Measurements from ENCODE around the gene RAPH1. TPM values are rescaled to one million over a fixed set of nuclear protein-coding genes. Genes with fewer than 3 reads are reported as not detected.

Gene RAPH1
- total and polyA plus RNA-seq, 9 of the 15 experiments (the other 6 are each of a cell fraction or from before 2014, with no cell fraction given) = 0.07 to 0.71 (median 0.27) TPM

GRCh38 chr2:203366639-203367466 is 168.2 kb downstream of the RAPH1 start (continued):
- TF ChIP-seq STAT6 (CRISPR knock-in tag; IDR thresholded peaks at IDR 0.05) (no peak), ZNF347 (CRISPR knock-in tag; IDR thresholded peaks at IDR 0.05; ENCODE audit: low read depth) (no peak), ZNF584 (CRISPR knock-in tag; IDR thresholded peaks at IDR 0.05; ENCODE audit: low read depth) (no peak), DEAF1 (CRISPR knock-in tag; IDR thresholded peaks at IDR 0.05) (no peak), NFE2L1 (tag; IDR thresholded peaks at IDR 0.05; ENCODE audit: borderline replicate concordance, low read depth) (no peak), RFX1 (IDR thresholded peaks at IDR 0.05) (peak; percentile 72), ZC3H8 (IDR thresholded peaks at IDR 0.05) (no peak), ZBTB1 (CRISPR knock-in tag; IDR thresholded peaks at IDR 0.05; ENCODE audit: borderline replicate concordance, low read depth) (no peak), HDAC3 (IDR thresholded peaks at IDR 0.05; ENCODE audit: borderline replicate concordance, partially characterized antibody) (no peak), DIDO1 (tag; IDR thresholded peaks at IDR 0.05; ENCODE audit: low read depth) (no peak), PPARD (CRISPR knock-in tag; IDR thresholded peaks at IDR 0.05) (no peak), SMAD4 (CRISPR knock-in tag; conservative IDR thresholded peaks at IDR 0.05) (no peak), SP1 (CRISPR knock-in tag; IDR thresholded peaks at IDR 0.05) (no peak), BMI1 (IDR thresholded peaks at IDR 0.05; ENCODE audit: low read length) (no peak), ZNF239 (CRISPR knock-in tag; IDR thresholded peaks at IDR 0.05) (no peak), PHTF2 (CRISPR knock-in tag; IDR thresholded peaks at IDR 0.05) (no peak), MAFK (IDR thresholded peaks at IDR 0.05; ENCODE audit: low read length) (no peak), BRF1 (IDR thresholded peaks at IDR 0.05; ENCODE audit: borderline replicate concordance, extremely low read depth, insufficient read length) (no peak), ZKSCAN8 (CRISPR knock-in tag; IDR thresholded peaks at IDR 0.05) (no peak), HEY1 (CRISPR knock-in tag; IDR thresholded peaks at IDR 0.05; ENCODE audit: borderline replicate concordance) (no peak)
- TF ChIP-seq, protein P1, sequence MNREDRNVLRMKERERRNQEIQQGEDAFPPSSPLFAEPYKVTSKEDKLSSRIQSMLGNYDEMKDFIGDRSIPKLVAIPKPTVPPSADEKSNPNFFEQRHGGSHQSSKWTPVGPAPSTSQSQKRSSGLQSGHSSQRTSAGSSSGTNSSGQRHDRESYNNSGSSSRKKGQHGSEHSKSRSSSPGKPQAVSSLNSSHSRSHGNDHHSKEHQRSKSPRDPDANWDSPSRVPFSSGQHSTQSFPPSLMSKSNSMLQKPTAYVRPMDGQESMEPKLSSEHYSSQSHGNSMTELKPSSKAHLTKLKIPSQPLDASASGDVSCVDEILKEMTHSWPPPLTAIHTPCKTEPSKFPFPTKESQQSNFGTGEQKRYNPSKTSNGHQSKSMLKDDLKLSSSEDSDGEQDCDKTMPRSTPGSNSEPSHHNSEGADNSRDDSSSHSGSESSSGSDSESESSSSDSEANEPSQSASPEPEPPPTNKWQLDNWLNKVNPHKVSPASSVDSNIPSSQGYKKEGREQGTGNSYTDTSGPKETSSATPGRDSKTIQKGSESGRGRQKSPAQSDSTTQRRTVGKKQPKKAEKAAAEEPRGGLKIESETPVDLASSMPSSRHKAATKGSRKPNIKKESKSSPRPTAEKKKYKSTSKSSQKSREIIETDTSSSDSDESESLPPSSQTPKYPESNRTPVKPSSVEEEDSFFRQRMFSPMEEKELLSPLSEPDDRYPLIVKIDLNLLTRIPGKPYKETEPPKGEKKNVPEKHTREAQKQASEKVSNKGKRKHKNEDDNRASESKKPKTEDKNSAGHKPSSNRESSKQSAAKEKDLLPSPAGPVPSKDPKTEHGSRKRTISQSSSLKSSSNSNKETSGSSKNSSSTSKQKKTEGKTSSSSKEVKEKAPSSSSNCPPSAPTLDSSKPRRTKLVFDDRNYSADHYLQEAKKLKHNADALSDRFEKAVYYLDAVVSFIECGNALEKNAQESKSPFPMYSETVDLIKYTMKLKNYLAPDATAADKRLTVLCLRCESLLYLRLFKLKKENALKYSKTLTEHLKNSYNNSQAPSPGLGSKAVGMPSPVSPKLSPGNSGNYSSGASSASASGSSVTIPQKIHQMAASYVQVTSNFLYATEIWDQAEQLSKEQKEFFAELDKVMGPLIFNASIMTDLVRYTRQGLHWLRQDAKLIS (CRISPR knock-in tag; IDR thresholded peaks at IDR 0.05) = no peak

Data from K562 (cell line).